PC-9 (cell line): ENCODE data around the gene U2SURP. TPM values are rescaled to one million over a fixed set of nuclear protein-coding genes. Genes with fewer than 3 reads are reported as not detected.

Experiments
- BruUV-seq: library from RNA; stranded (reverse); fragments of 400-500 nt; replicated peaks from 2 replicates; lab custom pipeline; 2021; lab: Mats Ljungman, UMichigan
- CTCF ChIA-PET: fragments of 300-600 bp; sonication (Branson Sonifier 250); formaldehyde crosslinking; loops from one replicate; lab custom pipeline; 2022; ENCODE audit warnings: antibody characterized with exemption; lab: Charles Lee
- POLR2A ChIA-PET: fragments of 300-600 bp; sonication (Branson Sonifier 250); formaldehyde crosslinking; loops from one replicate; lab custom pipeline; 2022; ENCODE audit warnings: antibody characterized with exemption; ENCODE audit not compliant: unreplicated experiment; lab: Charles Lee
- DNase-seq, 2 experiments: peaks; one replicate each; pipeline versions ENCODE4 v3.0.0 to v3.0.0-alpha.2; 2015 to 2022; ENCODE audit warnings: mixed read lengths in 1 of 2
- H2AFZ ChIP-seq: fragments of 200-600 bp; sonication (generic); 2 replicates; pipeline ENCODE4 v1.8.1; 2017; ENCODE audit warnings: antibody characterized with exemption
- H3F3A ChIP-seq: fragments of 200-600 bp; sonication (generic); 2 replicates; pipeline ENCODE4 v1.8.1; 2017; ENCODE audit warnings: antibody characterized with exemption, mild to moderate bottlenecking, low read depth; ENCODE audit not compliant: insufficient read depth
- H3K27ac ChIP-seq: fragments of 200-600 bp; sonication (generic); 2 replicates; pipeline ENCODE4 v1.6.1; 2016; ENCODE audit warnings: mixed run types
- H3K27me3 ChIP-seq: fragments of 200-600 bp; sonication (generic); 2 replicates; pipeline ENCODE4 v1.6.1; 2016; ENCODE audit warnings: low read depth, mixed run types; ENCODE audit not compliant: insufficient read depth
- H3K36me3 ChIP-seq: fragments of 200-600 bp; sonication (generic); 2 replicates; pipeline ENCODE4 v1.6.1; 2016; ENCODE audit warnings: low read depth, mixed run types
- H3K4me1 ChIP-seq: fragments of 200-600 bp; sonication (generic); replicated peaks from 2 replicates; pipeline ENCODE4 v1.6.1; 2016; ENCODE audit warnings: mixed run types; ENCODE audit not compliant: insufficient read depth
- H3K4me2 ChIP-seq: fragments of 200-600 bp; sonication (generic); 2 replicates; pipeline ENCODE4 v1.6.1; 2017; ENCODE audit warnings: mixed run types
- H3K4me3 ChIP-seq: fragments of 200-600 bp; sonication (generic); 2 replicates; pipeline ENCODE4 v1.6.1; 2016; ENCODE audit warnings: mixed run types
- H3K79me2 ChIP-seq: fragments of 200-600 bp; sonication (generic); 2 replicates; pipeline ENCODE4 v1.6.1; 2017; ENCODE audit warnings: low read depth, mixed run types
- H3K9me2 ChIP-seq: fragments of 200-600 bp; sonication (generic); 2 replicates; pipeline ENCODE4 v1.8.1; 2017; ENCODE audit warnings: mild to moderate bottlenecking; ENCODE audit not compliant: insufficient read depth
- H3K9me3 ChIP-seq: fragments of 200-600 bp; sonication (generic); 2 replicates; pipeline ENCODE4 v1.8.1; 2016; ENCODE audit warnings: low read depth; ENCODE audit not compliant: insufficient read depth
- H4K20me1 ChIP-seq: fragments of 200-600 bp; sonication (generic); 2 replicates; pipeline ENCODE4 v1.8.1; 2017; ENCODE audit not compliant: insufficient read depth
- EZH2 ChIP-seq: fragments of 200-600 bp; sonication (generic); IDR thresholded peaks from 2 replicates; pipeline ENCODE4 v1.8.0; 2017; ENCODE audit warnings: antibody characterized with exemption, low read depth
- intact Hi-C: fragments of 100-400 bp; cut with micrococcal nuclease; formaldehyde crosslinking; loops from one replicate; pipeline ENCODE4 v1.10.0; 2022; ENCODE audit not compliant: unreplicated experiment
- total RNA-seq: library from RNA; stranded (reverse); gene quantifications from 2 replicates; pipeline ENCODE4 v1.2.3, GENCODE V29; 2021
- TF ChIP-seq, protein P1 (sequence below): fragments of 200-600 bp; sonication (generic); conservative IDR thresholded peaks from 2 replicates; pipeline ENCODE4 v1.6.1; 2017; ENCODE audit warnings: mixed run types, antibody characterized with exemption, mild to moderate bottlenecking, moderate library complexity

Gene U2SURP
- total RNA-seq, 1 experiment from 2014 or later, result 126 TPM

DNA sequence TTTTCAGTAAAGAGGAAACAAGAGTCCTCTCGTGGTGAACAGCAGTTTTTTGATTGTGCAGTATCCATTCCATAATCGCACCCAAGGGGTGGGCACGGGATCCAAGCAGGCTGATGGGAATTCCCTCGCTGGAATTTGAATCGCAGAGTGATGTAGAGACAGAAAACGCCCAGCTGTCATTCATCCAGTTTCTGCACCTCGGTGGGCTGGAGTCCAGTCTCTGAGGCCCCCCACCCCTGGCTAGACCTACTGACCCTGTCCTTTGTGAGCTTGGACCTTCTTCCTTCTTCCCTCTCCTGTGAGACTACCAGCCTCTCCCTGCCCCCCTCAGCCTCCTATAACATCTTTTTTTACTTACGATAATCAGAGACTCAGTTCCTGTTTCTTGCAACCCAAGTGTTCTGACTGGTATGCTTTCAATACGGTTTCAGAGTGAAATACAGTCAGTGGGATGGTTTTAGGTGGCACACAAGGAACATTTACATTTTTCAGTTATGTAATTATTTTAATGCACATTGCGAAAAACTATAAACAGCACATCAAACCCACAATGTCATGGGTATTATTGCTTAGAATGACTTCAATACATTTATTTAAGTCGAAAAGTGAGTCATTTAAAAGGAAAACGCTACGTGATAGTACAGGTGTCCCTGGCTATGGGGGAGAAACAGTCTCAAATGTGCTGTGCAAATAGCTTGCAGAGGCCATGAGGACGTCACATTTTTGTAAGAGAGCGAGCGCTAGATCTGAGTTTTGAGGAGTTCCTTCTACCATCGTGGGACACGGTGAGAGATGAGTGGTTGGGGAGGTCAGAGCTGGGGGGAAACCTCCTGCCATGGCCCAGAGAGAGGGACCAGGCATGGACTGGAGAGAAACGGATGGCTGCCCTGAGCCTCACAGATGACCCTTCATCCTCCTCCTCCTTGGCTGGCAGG lies 80.7 kb downstream of the U2SURP start:
- Histone ChIP-seq H3K27me3 (no peaks in the 10 kb centered on the region), H3K79me2 (no peaks in the 10 kb centered on the region), H3K9me2 (no peaks in the 10 kb centered on the region), H4K20me1 (no peaks in the 10 kb centered on the region), H3K4me2 (no peak overlapping the region), H3K9me3 (no peaks in the 10 kb centered on the region), H2AFZ (no peak overlapping the region), H3K4me1 (no peaks in the 10 kb centered on the region), H3K36me3 (no peaks in the 10 kb centered on the region), H3K4me3 (no peak overlapping the region), H3K27ac (no peak overlapping the region), H3F3A (no peaks in the 10 kb centered on the region)
- intact Hi-C loops, result no loop called here
- TF ChIP-seq EZH2, result no peak
- TF ChIP-seq, protein P1, sequence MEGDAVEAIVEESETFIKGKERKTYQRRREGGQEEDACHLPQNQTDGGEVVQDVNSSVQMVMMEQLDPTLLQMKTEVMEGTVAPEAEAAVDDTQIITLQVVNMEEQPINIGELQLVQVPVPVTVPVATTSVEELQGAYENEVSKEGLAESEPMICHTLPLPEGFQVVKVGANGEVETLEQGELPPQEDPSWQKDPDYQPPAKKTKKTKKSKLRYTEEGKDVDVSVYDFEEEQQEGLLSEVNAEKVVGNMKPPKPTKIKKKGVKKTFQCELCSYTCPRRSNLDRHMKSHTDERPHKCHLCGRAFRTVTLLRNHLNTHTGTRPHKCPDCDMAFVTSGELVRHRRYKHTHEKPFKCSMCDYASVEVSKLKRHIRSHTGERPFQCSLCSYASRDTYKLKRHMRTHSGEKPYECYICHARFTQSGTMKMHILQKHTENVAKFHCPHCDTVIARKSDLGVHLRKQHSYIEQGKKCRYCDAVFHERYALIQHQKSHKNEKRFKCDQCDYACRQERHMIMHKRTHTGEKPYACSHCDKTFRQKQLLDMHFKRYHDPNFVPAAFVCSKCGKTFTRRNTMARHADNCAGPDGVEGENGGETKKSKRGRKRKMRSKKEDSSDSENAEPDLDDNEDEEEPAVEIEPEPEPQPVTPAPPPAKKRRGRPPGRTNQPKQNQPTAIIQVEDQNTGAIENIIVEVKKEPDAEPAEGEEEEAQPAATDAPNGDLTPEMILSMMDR, result no peak
- ChIA-PET CTCF (interaction anchor here (0.5 kb wide), 1 partner anchor 27 kb away, joined by 3 read pairs; no protein-coding TSS in a partner anchor), POLR2A (no interaction called here)
- no peak for DNase-seq
- no TSS peak for BruUV-seq

- Histone ChIP-seq H3K36me3 (no peaks in the 10 kb centered on the region), H3K27ac (no peak overlapping the region), H3K27me3 (no peaks in the 10 kb centered on the region), H3K79me2 (no peaks in the 10 kb centered on the region), H3K9me2 (no peaks in the 10 kb centered on the region), H4K20me1 (no peaks in the 10 kb centered on the region), H3K9me3 (no peaks in the 10 kb centered on the region), H3K4me3 (no peak overlapping the region), H3K4me2 (no peak overlapping the region), H2AFZ (no peak overlapping the region), H3K4me1 (no peaks in the 10 kb centered on the region), H3F3A (no peaks in the 10 kb centered on the region)
- intact Hi-C loops, result no loop called here
- POLR2A ChIA-PET, result no interaction called here
- TF ChIP-seq, protein P1, result no peak
- no peak for TF ChIP-seq EZH2
- DNase-seq, result no peak
- CTCF ChIA-PET, result no interaction called here
- no TSS peak for BruUV-seq
Measured at GRCh38 chr3:143083781-143084180, 82.4 kb downstream of the U2SURP start.

DNA sequence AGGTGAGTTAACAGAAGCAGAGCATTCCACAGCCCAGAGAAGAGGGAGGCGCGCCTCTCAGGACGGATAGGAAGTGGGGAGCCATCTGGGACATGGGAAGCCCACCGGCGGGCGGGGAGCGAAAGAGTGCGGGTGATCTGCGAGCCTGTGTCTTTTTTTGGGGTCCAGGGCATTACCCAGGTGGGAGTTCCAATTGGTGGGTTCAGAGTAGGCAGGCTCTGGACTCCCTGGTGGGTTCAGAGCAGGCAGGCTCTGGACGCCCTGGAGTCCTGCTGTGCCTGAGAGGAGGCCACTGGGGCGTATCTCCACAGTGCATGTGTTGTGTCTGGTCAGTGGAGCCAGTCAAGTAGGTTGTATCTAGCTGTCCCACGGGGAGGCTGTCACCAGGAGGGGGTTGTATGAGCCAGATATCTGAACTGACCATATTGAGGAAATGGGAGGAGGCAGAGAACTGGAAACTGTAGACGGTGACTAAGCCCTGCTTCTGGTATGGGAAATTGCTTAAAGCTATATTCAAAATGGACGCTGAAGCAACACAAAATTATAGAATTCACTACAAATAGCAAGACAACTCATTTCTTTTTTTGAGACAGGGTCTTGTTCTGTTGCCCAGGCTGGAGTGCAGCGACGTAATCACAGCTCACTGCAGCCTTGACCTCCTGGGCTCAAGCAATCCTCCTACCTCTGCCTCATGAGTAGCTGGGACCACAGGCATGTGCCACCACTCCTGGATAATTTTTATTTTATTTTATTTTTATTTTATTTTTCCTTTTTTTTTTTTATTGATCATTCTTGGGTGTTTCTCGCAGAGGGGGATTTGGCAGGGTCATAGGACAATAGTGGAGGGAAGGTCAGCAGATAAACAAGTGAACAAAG lies 83.7 kb downstream of the U2SURP start:
- POLR2A ChIA-PET, result interaction anchor here (0.8 kb wide), 1 partner anchor 206 kb away, joined by 15 read pairs; no protein-coding TSS in a partner anchor
- no peaks in the 10 kb centered on the region for H3K9me3 ChIP-seq
- H2AFZ ChIP-seq, result no peak overlapping the region
- BruUV-seq, result no TSS peak
- TF ChIP-seq EZH2, result no peak
- TF ChIP-seq, protein P1, result no peak
- CTCF ChIA-PET, result no interaction called here
- H3K27ac ChIP-seq, result no peak overlapping the region
- intact Hi-C loops, result no loop called here
- H3F3A ChIP-seq, result no peaks in the 10 kb centered on the region
- H3K79me2 ChIP-seq, result no peaks in the 10 kb centered on the region
- DNase-seq, result peak in 1 of 2 experiments; percentile 5
- no peaks in the 10 kb centered on the region for H3K36me3 ChIP-seq
- H3K9me2 ChIP-seq, result no peaks in the 10 kb centered on the region
- H4K20me1 ChIP-seq, result no peaks in the 10 kb centered on the region
- H3K4me3 ChIP-seq, result no peak overlapping the region
- H3K4me1 ChIP-seq, result no peaks in the 10 kb centered on the region
- no peak overlapping the region for H3K4me2 ChIP-seq
- no peaks in the 10 kb centered on the region for H3K27me3 ChIP-seq
